GM23338 (cell line): ENCODE results near the gene PIGH. TPM values are rescaled to one million over a fixed set of nuclear protein-coding genes. Genes with fewer than 3 reads are reported as not detected.
A peak's percentile ranks its signal among the peaks of the same experiment; 100 is the strongest.

Experiments used
- ATAC-seq: fragments of 200-7000 bp; cut with Tn5 transposase; 3 replicates; pipeline ENCODE4 v1.9.1; 2020
- DNase-seq: peaks from one replicate; pipeline ENCODE4 v3.0.0-alpha.2; 2015; ENCODE audit warnings: low spot score
- H2AFZ ChIP-seq: fragments of 200-600 bp; sonication (generic); 2 replicates; pipeline ENCODE4 v1.8.0; 2016; ENCODE audit warnings: antibody characterized with exemption, mild to moderate bottlenecking, moderate library complexity
- H3F3A ChIP-seq: fragments of 200-600 bp; sonication (generic); replicated peaks from 2 replicates; pipeline ENCODE4 v1.8.0; 2017; ENCODE audit warnings: antibody characterized with exemption, mixed run types, low read depth
- H3K27ac ChIP-seq: fragments of 200-600 bp; sonication (generic); 2 replicates; pipeline ENCODE4 v1.6.1; 2016; ENCODE audit warnings: low read depth
- H3K27me3 ChIP-seq: fragments of 200-600 bp; sonication (generic); 2 replicates; pipeline ENCODE4 v1.8.0; 2016; ENCODE audit warnings: mild to moderate bottlenecking, mixed run types, moderate library complexity; ENCODE audit not compliant: insufficient read depth
- H3K36me3 ChIP-seq: fragments of 200-600 bp; sonication (generic); 2 replicates; pipeline ENCODE4 v1.8.0; 2016; ENCODE audit warnings: mild to moderate bottlenecking; ENCODE audit not compliant: insufficient read depth
- H3K4me1 ChIP-seq: fragments of 200-600 bp; sonication (generic); 2 replicates; pipeline ENCODE4 v1.8.0; 2016; ENCODE audit warnings: mild to moderate bottlenecking, moderate library complexity; ENCODE audit not compliant: insufficient read depth
- H3K4me2 ChIP-seq: fragments of 200-600 bp; sonication (generic); 2 replicates; pipeline ENCODE4 v1.7.1; 2017; ENCODE audit warnings: mixed run types
- H3K4me3 ChIP-seq: fragments of 200-600 bp; sonication (generic); 2 replicates; pipeline ENCODE4 v1.6.1; 2016; ENCODE audit warnings: mixed run types
- H3K79me2 ChIP-seq: fragments of 200-600 bp; sonication (generic); replicated peaks from 2 replicates; pipeline ENCODE4 v1.8.0; 2017; ENCODE audit warnings: mild to moderate bottlenecking; ENCODE audit not compliant: insufficient read depth
- H3K9me2 ChIP-seq: fragments of 200-600 bp; sonication (generic); 2 replicates; pipeline ENCODE4 v1.8.0; 2017; ENCODE audit not compliant: insufficient read depth
- H4K20me1 ChIP-seq: fragments of 200-600 bp; sonication (generic); replicated peaks from 2 replicates; pipeline ENCODE4 v1.8.0; 2017; ENCODE audit warnings: mild to moderate bottlenecking; ENCODE audit not compliant: insufficient read depth
- H3K27ac Mint-ChIP-seq: 2 replicates; pipeline ENCODE4 v1.8.0; 2020; ENCODE audit warnings: inconsistent platforms, mild to moderate bottlenecking, moderate library complexity, mixed read lengths
- H3K27me3 Mint-ChIP-seq: 3 replicates; pipeline ENCODE4 v1.8.0; 2022; ENCODE audit warnings: low read depth, mild to moderate bottlenecking, moderate library complexity, mixed read lengths, inconsistent platforms; ENCODE audit not compliant: insufficient read depth, poor library complexity
- H3K36me3 Mint-ChIP-seq: 3 replicates; pipeline ENCODE4 v1.8.0; 2021; ENCODE audit warnings: low read depth, mild to moderate bottlenecking, inconsistent platforms, moderate library complexity, mixed read lengths
- H3K4me1 Mint-ChIP-seq: 3 replicates; pipeline ENCODE4 v1.8.0; 2020; ENCODE audit warnings: mild to moderate bottlenecking, inconsistent platforms, mixed read lengths
- H3K4me3 Mint-ChIP-seq: 3 replicates; pipeline ENCODE4 v1.8.0; 2021; ENCODE audit warnings: moderate library complexity, mild to moderate bottlenecking, inconsistent platforms, mixed read lengths
- H3K9me3 Mint-ChIP-seq: 3 replicates; pipeline ENCODE4 v1.8.0; 2020; ENCODE audit warnings: moderate library complexity, mild to moderate bottlenecking, inconsistent platforms, mixed read lengths
- CREB1 ChIP-seq: fragments of 250-450 bp; sonication (Bioruptor Pico); IDR thresholded peaks from 2 replicates; pipeline ENCODE4 v1.5.0; 2020; ENCODE audit warnings: low read depth, mild to moderate bottlenecking, moderate library complexity
- ETS1 ChIP-seq: IDR thresholded peaks from 2 replicates; pipeline ENCODE4 v1.6.1; 2016; ENCODE audit warnings: antibody characterized with exemption
- EZH2 ChIP-seq: fragments of 200-600 bp; sonication (generic); IDR thresholded peaks from one replicate; pipeline ENCODE4 v1.8.0; 2017; ENCODE audit warnings: antibody characterized with exemption, mild to moderate bottlenecking, low read depth; ENCODE audit not compliant: unreplicated experiment
- EZH2phosphoT487 ChIP-seq: fragments of 200-600 bp; sonication (generic); IDR thresholded peaks from one replicate; pipeline ENCODE4 v1.8.1; 2018; ENCODE audit warnings: antibody characterized with exemption; ENCODE audit not compliant: unreplicated experiment
- JUNB ChIP-seq: IDR thresholded peaks from one replicate; pipeline ENCODE4 v1.6.1; 2016; ENCODE audit warnings: antibody characterized with exemption; ENCODE audit not compliant: unreplicated experiment
- NANOG ChIP-seq: IDR thresholded peaks from 2 replicates; pipeline ENCODE4 v1.6.1; 2016; ENCODE audit warnings: antibody characterized with exemption, borderline replicate concordance
- POLR2AphosphoS5 ChIP-seq: IDR thresholded peaks from 2 replicates; pipeline ENCODE4 v1.6.1; 2016; ENCODE audit warnings: antibody characterized with exemption, low read depth
- STAT1 ChIP-seq: IDR thresholded peaks from one replicate; pipeline ENCODE4 v1.6.1; 2016; ENCODE audit warnings: antibody characterized with exemption; ENCODE audit not compliant: unreplicated experiment
- ZNF114 ChIP-seq: fragments of 250-450 bp; sonication (Bioruptor Pico); IDR thresholded peaks from 2 replicates; pipeline ENCODE4 v1.5.0; 2020; ENCODE audit warnings: mild to moderate bottlenecking, moderate library complexity
- ZNF331 ChIP-seq: fragments of 250-450 bp; sonication (Bioruptor Pico); IDR thresholded peaks from 2 replicates; pipeline ENCODE4 v1.5.0; 2020; ENCODE audit warnings: low read depth, mild to moderate bottlenecking, moderate library complexity
- ZNF462 ChIP-seq: fragments of 250-450 bp; sonication (Bioruptor Pico); IDR thresholded peaks from 2 replicates; pipeline ENCODE4 v1.5.0; 2020; ENCODE audit warnings: mild to moderate bottlenecking, moderate library complexity
- polyA plus RNA-seq: library from polyadenylated mRNA; unstranded; fragments of >200 nt; fragmentation: Nextera tagmentation; extraction: Ambion mirVana; gene quantifications from 2 replicates; pipeline ENCODE4 v1.2.1, GENCODE V29; 2016
- total RNA-seq: library from RNA; depleted of rRNA; stranded (reverse); fragments of >200 nt; shearing (Covaris generic); gene quantifications from 2 replicates; pipeline ENCODE4 v1.2.3, GENCODE V29; 2014
- TF ChIP-seq, protein P1 (sequence below), 2 experiments: fragments of 200-600 bp in 1 of 2; sonication (generic) in 1 of 2; conservative IDR thresholded peaks; 2 replicates each; pipeline versions ENCODE4 v1.5.1 to v1.6.1; 2016 to 2017; ENCODE audit warnings: antibody characterized with exemption in 2 of 2, low read depth in 2 of 2, mild to moderate bottlenecking in 2 of 2, moderate library complexity in 1 of 2

The PIGH gene
- total and polyA plus RNA-seq, 2 experiments from 2014 or later, result 8.7 to 9.3 TPM

DNA sequence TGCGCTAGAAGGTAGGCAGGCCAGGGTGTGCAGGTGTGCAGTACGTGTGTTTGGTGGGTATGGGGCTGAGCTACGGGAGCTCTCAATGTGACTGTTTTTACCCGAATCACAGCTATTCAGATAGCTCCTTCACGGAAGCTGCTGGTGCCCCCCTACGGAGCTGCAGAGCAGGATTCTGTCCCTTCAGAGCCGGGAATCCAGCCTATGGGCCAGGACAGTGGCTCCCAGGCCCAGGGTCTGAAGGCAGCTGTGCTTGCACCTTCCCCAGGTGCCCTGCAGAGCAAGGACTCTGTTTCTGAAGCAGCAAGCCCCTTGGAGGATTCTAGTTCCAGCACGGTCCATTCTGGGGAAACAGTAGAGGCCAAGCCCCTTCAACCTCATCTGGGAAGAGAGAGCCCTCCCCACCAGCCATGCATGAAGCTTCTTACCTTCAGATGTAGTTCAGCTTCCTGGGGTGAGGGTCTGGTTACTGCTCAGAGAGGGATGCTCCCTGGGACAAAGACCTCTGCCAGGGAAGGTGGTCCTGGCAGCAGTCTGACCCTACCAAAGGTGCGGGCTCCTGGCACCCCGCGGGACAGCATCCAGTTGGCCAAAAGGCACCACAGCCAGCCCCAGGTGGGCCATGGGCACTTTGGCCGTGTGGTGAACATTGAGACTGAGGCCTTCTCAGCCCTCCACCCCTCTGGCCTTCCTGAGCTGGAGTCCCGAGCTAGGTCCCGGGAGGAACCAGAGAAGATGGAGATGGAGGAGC, 37.9 kb downstream of the PIGH start (continued):
- TF ChIP-seq ZNF331, result no peak
- TF ChIP-seq, protein P1, sequence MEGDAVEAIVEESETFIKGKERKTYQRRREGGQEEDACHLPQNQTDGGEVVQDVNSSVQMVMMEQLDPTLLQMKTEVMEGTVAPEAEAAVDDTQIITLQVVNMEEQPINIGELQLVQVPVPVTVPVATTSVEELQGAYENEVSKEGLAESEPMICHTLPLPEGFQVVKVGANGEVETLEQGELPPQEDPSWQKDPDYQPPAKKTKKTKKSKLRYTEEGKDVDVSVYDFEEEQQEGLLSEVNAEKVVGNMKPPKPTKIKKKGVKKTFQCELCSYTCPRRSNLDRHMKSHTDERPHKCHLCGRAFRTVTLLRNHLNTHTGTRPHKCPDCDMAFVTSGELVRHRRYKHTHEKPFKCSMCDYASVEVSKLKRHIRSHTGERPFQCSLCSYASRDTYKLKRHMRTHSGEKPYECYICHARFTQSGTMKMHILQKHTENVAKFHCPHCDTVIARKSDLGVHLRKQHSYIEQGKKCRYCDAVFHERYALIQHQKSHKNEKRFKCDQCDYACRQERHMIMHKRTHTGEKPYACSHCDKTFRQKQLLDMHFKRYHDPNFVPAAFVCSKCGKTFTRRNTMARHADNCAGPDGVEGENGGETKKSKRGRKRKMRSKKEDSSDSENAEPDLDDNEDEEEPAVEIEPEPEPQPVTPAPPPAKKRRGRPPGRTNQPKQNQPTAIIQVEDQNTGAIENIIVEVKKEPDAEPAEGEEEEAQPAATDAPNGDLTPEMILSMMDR (conservative IDR thresholded peaks at IDR 0.05; ENCODE audit: low read depth in 2 of 2), result no peak
- TF ChIP-seq EZH2phosphoT487, result no peak
- no peak for TF ChIP-seq NANOG

GRCh38 chr14:67559639-67560038, 40.4 kb downstream of the PIGH start:
- no peaks in the 10 kb centered on the region; the same call in 2 of the 3 replicates for H3K9me3 Mint-ChIP-seq
- no peak overlapping the region for H3K27ac ChIP-seq
- no peak overlapping the region for H2AFZ ChIP-seq
- no peaks in the 10 kb centered on the region for H3F3A ChIP-seq
- H3K27me3 Mint-ChIP-seq, result peaks cover 6% of the 10 kb centered on the region
- peaks cover 10% of the 10 kb centered on the region for H3K4me1 Mint-ChIP-seq
- DNase-seq (no peak), ATAC-seq (no peak; the same call in 2 of the 3 replicates)
- no peak overlapping the region for H3K4me2 ChIP-seq
- no peaks in the 10 kb centered on the region for H3K27me3 ChIP-seq
- no peaks in the 10 kb centered on the region for H4K20me1 ChIP-seq
- H3K4me3 ChIP-seq, result no peak overlapping the region
- no peaks in the 10 kb centered on the region for H3K4me1 ChIP-seq
- no peaks in the 10 kb centered on the region for H3K9me2 ChIP-seq
- peaks cover 34% of the 10 kb centered on the region for H3K36me3 Mint-ChIP-seq
- H3K79me2 ChIP-seq, result no peaks in the 10 kb centered on the region
- H3K4me3 Mint-ChIP-seq, result no peak overlapping the region
- H3K36me3 ChIP-seq, result 0 out of 2 replicates have a peak, but pooled peaks cover 6% of the 10 kb centered on the region
- H3K27ac Mint-ChIP-seq, result peak overlapping the region; percentile 67; the same call in 1 of the 2 replicates
- TF ChIP-seq EZH2phosphoT487, result no peak
- TF ChIP-seq, protein P1 (conservative IDR thresholded peaks at IDR 0.05; ENCODE audit: low read depth in 2 of 2), result no peak; a peak in 1 of 4 replicates
- no peak for TF ChIP-seq ETS1
- TF ChIP-seq JUNB, result no peak
- no peak for TF ChIP-seq NANOG
- no peak for TF ChIP-seq EZH2
- no peak for TF ChIP-seq ZNF331
- TF ChIP-seq ZNF462 (CRISPR knock-in tag), result no peak
- TF ChIP-seq STAT1, result no peak
- no peak for TF ChIP-seq POLR2AphosphoS5
- TF ChIP-seq ZNF114 (CRISPR knock-in tag), result no peak
- TF ChIP-seq CREB1 (CRISPR knock-in tag), result no peak
